NCI-H510A treated with DMSO at 0.1 percent for 48 hours (cell line): Measurements from ENCODE around the gene IFT74.

Source experiments
- DNase-seq: peaks from one replicate; lab custom pipeline; 2025; lab: John Stamatoyannopoulos, UW

The IFT74 gene

GRCh38 chr9:26974927-26975326 lies 18.7 kb downstream of the IFT74 start:
- no peak for DNase-seq

DNA sequence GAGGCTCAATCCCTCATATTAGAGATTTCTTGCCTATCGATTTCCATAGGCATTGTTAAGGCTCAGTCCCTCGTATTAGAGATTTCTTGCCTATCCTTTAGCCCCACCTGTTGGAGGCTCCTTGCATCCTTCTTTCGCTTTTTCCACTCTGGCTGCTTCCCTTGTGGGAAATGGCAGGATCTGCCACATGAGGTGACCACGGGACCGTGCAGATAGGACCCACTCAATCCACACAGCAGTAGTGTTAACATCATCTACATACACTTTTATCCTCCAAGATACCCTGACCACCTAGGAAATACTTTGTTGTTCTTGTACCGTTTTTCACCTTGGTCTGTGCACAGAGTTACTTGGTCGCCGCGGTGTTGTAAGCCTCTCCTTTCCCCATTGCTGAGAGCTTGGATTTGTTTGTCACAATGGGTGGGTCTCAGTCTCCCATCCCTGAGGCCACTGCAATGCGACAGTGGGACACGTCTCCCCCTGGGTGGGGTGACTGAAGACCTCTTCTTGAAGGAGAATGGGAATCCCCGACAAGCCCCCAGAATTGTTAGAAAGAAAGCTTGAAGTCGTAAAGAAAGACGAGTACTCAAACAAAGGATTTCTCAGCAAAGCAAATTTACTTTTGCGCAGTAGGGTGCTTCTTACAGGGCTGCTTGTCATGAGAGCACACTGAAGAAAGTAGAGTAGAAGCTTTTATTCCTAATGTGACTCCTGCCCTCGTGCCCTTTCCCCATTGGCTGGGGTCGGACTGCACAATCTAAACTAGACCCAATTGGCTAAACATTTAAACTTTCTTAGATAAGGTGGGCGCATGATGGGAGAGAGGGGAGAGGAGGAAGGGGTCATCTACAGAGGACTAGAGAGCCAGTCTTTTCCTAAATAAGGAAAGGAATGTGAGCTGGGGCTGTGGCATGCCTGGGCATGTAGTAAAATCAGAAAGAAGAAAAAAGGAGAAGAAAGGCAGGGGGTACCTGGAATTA lies 19.8 kb downstream of the IFT74 start:
- DNase-seq: no peak

DNA sequence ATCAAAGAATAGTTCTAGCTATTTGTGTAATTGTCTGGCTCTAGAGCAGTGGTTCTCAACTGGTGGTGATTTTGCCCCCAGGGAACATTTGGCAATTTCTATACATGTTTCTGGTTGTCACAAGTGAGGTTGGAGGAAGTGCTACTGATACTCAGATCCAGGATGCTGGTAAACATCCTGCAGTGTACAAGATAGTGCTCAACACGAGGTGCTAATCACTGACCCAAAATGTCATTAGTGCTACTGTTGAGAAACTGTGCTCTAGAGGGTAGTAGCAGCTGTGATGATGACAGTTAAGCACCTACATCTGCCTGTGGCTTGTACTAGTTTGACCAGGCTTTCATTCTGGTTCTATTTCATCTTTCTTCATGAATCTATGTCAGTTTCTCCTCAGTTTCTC lies 27.1 kb downstream of the IFT74 start:
- DNase-seq: no peak

GRCh38 chr9:26995810-26996209 lies 39.6 kb downstream of the IFT74 start:
- no peak for DNase-seq

- no peak for DNase-seq
Observed at GRCh38 chr9:27003426-27004077, 47.3 kb downstream of the IFT74 start.

DNA sequence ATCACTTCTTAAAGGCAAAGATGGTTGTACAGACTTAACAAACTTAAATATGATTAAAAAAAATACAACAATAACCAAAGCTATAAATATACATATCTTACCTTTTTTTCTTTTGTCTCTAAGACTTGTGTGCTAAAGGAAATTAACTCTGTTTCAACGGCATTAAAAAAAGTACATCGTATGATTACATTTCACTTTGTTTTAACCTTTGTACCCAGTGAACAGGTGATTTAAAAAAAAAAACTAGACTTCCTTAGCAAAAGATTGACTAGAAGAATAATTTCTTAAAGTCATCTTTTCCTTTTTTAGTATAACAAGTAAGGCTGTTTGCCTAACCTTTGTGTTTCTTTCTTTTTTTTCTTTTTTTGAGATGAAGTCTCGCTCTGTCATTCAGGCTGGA lies 49.3 kb downstream of the IFT74 start, which contains the start of gene LRRC19:
Gene LRRC19 (minus strand): TSS at position 182 of the 400 bp plus-strand sequence. CDS start 5,978 bp downstream, outside the sequence.
- no peak for DNase-seq

- no peak for DNase-seq
Observed at GRCh38 chr9:27019589-27019988, 63.4 kb downstream of the IFT74 start.

GRCh38 chr9:27022920-27023319 lies 66.7 kb downstream of the IFT74 start:
- no peak for DNase-seq

GRCh38 chr9:27029186-27029585 lies 73.0 kb downstream of the IFT74 start:
- no peak for DNase-seq

DNA sequence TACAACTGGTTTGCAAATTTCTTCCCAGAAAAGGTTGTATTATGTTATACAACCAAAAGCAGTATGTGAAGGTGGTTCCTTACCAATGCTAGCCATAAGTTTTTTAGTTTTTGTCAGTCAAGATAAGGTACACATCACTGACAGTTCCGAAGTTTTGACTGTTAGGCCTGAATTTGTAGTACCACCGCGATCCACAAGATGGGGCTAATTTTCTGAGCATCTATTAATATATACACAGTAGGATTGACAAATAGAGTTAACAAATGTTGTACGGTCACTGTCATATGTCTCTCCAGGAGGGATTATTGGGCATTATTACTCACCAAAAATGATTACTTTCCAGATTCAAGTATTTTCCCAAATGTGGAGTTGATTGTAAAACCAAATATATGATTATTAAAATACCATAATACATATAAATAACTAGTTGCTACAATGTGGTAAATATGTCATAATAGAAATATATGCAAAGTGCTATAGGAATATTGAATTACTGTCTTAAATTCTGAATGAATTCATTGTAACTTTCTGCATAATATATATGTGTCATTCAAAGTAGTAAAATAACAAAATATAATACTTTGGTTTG lies 77.7 kb downstream of the IFT74 start:
- peak; percentile 9 for DNase-seq

GRCh38 chr9:27037499-27037898 lies 81.3 kb downstream of the IFT74 start:
- no peak for DNase-seq

DNA sequence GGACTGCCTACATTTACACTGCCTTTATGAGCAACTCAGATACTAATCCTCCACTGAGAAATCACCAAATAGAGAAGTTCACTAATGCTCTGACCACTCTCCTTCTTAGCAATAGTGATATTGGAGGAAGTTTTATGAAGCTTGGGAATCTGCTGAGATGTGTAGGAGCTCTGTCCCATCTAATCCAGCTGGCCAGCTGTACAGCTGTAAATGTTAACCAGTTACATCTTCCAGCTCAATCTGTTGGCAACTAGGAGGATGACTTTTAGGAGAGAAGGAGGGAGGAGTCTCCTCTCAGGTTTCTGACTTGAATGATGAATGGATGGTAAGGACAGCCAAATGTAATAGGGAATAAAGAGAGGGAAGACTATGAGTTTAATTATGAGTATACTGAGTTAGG lies 85.5 kb downstream of the IFT74 start:
- DNase-seq: no peak

DNA sequence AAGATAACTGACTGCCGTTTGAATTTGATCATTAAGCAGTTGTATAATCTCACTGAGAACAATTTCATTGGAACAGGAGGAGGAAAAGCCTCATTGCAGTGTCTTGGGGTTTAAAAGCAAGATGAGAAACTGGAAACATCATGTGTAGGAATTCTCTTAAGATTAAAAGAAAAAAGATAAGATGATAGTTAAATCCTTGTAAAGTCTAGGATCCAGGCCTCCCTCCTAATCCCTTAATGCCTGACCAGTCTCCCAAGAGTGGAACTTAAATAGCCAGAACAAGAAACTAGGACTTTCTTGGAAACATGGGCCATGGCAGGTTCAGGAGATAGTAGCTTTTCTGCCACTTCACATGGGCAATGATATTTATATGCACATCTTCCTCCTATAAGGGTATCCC lies 86.3 kb downstream of the IFT74 start:
- no peak for DNase-seq

GRCh38 chr9:27043176-27043575 lies 87.0 kb downstream of the IFT74 start:
- no peak for DNase-seq

- no peak for DNase-seq
Observed at GRCh38 chr9:27047136-27047535, 90.9 kb downstream of the IFT74 start.

DNA sequence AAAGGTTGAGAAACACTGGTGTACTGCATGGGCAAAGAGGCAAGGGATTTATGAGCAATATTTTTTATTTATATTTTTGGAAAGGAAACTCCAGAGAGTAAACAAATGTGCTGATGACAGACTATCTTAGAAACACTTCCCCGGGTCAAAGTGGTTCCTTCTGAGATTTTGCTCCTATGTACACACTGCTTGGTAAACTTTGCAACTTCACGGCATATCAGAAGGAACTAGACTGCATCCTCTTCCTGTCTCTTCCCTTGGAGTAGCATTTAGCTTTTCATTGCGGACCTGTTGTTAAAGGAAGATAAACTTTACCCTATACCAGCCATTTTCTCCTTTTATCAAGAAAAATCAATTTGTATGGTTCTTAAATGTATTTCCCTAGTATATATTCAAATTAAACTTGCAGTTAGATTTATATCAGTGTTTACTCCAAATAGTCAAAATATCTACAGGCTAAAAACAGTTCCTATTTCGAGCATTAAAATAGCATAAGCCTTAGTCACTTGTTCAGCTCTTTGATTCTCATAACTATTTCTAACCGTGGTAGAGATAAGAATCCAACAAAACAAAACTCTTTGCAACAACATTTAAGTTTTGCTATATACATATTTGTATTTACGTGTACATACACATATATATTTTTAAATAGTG lies 97.3 kb downstream of the IFT74 start:
- DNase-seq: no peak

DNA sequence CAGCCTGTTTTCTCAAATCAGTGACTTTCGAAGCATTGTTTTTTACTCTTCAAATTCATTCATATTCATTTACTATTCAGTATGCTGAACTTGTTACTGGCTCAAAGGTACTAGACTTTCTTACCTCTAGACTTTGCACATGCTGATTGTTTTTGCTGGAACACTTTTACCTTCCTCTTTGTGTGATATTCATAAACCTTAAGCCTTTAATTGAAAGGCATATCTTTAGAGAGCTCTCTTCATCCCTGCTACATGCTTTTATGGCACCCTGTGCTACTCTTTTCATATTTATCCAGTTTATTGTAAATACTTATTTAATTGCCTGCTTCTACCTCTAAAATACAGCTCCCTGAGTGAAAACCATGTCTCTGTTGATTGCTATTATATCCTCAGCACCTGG lies 97.9 kb downstream of the IFT74 start:
- no peak for DNase-seq

GRCh38 chr9:27054841-27055240 lies 98.6 kb downstream of the IFT74 start:
- DNase-seq: no peak

DNA sequence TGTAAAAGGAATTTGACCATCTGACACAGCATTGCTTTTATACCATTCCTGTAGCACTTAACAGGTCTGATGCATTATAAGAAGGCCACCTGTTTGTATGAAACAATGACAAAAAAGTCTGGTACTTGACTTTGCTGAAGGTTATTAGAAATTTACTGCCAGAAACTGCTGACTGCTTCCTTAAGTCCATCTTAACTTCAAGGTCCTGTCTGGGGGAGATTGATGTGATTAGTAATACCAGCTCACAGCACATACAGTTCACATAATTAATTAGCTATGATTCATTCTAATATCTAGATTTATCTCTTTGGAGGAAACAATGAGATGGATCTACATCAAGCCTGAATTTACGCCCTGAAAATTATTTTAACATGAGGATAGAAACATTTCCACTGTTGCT lies 103.2 kb downstream of the IFT74 start:
- no peak for DNase-seq

- DNase-seq: no peak
Observed at GRCh38 chr9:27059907-27060306, 103.7 kb downstream of the IFT74 start.

GRCh38 chr9:27065288-27065687 lies 109.1 kb downstream of the IFT74 start:
- DNase-seq: no peak
